ENCODE data around the gene SCGB1D2. TPM values are rescaled to one million over a fixed set of nuclear protein-coding genes. Genes with fewer than 3 reads are reported as not detected.

SCGB1D2 gene
- total and polyA plus RNA-seq, 7 experiments from 2014 or later: not detected

DNA sequence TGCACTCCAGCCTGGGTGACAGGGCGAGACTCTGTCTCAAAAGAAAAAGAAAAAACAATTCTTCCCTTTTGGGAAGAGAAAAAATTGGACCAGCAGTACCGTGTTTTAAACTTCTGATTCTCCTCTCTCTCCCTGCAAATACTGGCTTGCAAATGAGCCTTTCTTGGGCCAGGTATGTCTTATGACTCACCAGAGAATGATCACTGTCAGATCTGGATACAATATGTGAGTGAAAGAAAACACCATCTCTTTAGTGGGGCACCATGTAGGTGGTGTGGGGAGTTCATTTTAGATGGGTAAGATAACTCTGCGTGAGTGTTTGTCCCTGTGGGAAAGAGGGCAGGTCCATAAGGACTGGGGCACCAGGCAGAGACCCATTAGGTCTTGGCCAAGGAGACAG is 25.5 kb downstream of the SCGB1D2 start:
- ChIA-PET CTCF (no interaction called here), POLR2A (no interaction called here)
- H3K27me3 ChIP-seq (ENCODE audit: control insufficient read depth in 2 of 2, insufficient read depth in 2 of 2, low read length in 2 of 2): no peaks in the 10 kb centered on the region
- ATAC-seq: no peak
- intact Hi-C loops (cut with micrococcal nuclease): no loop called here
- H3K4me3 ChIP-seq (ENCODE audit: low read length): no peak overlapping the region
- H3K9me3 Mint-ChIP-seq: no peaks in the 10 kb centered on the region
- H3K4me1 ChIP-seq (ENCODE audit: control insufficient read depth in 2 of 2, insufficient read depth in 2 of 2, low read length in 2 of 2): no peaks in the 10 kb centered on the region
- H3K36me3 ChIP-seq (ENCODE audit: control insufficient read depth in 2 of 3, insufficient read depth in 3 of 3, low read length in 3 of 3): no peaks in the 10 kb centered on the region
- H3K27me3 Mint-ChIP-seq: peaks cover 6 to 28% (median 16%) of the 10 kb centered on the region in 5 donors
- H3K36me3 Mint-ChIP-seq: no peaks in the 10 kb centered on the region
- no peak overlapping the region for H3K27ac ChIP-seq (ENCODE audit: low read depth, low read length)
- no peak overlapping the region for H3K4me3 Mint-ChIP-seq
- DNase-seq: no peak
- peaks cover 0 to 7% (median 0%) of the 10 kb centered on the region in 7 donors for H3K4me1 Mint-ChIP-seq
- H3K27ac Mint-ChIP-seq: no peak overlapping the region
- H3K9me3 ChIP-seq (ENCODE audit: control insufficient read depth in 2 of 3, low read length in 3 of 3): no peaks in the 10 kb centered on the region

DNA sequence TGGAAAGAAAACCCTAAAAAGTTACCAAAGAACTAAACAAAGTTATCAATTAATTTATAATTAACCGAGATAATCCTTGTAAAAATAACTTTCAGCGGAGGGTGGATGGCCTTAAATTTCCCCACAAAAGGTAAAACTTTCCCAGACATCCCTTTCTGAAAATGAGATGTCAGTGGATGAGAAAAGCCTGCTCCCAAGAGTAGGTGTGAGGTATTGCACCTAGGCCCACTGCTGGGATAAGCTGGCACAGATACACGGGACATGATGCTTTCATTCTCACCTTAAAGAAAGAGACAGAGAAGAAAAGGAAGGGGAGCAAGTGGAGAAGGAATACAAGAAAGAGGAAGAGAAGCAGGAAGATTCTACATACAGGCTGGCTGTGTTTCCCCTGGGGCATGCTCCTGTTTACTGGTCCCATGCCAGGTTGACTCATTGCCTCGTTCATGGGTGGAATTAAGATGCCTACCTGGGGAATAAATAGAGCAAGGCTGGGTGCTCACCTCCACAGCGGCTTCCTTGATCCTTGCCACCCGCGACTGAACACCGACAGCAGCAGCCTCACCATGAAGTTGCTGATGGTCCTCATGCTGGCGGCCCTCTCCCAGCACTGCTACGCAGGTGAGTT is 27.7 kb downstream of the SCGB1D2 start, which contains the start of gene SCGB2A2:
TSS of gene SCGB2A2 (plus strand) at position 505 of the 625 bp plus-strand sequence. CDS start at position 564, 59 bp downstream.
- H3K27me3 ChIP-seq (ENCODE audit: control insufficient read depth in 2 of 2, insufficient read depth in 2 of 2, low read length in 2 of 2): no peaks in the 10 kb centered on the region
- H3K4me1 ChIP-seq (ENCODE audit: control insufficient read depth in 2 of 2, insufficient read depth in 2 of 2, low read length in 2 of 2): no peaks in the 10 kb centered on the region
- DNase-seq (no peak), ATAC-seq (no peak)
- H3K36me3 Mint-ChIP-seq: no peaks in the 10 kb centered on the region
- CTCF ChIA-PET: no interaction called here
- no peak within 1 kb of the TSS for H3K27ac ChIP-seq (ENCODE audit: low read depth, low read length)
- no peaks in the 10 kb centered on the region for H3K4me1 Mint-ChIP-seq
- H3K27me3 Mint-ChIP-seq: peaks cover 6 to 13% (median 12%) of the 10 kb centered on the region in 5 donors
- intact Hi-C loops (cut with micrococcal nuclease): no loop called here
- no peaks in the 10 kb centered on the region for H3K36me3 ChIP-seq (ENCODE audit: control insufficient read depth in 2 of 3, insufficient read depth in 3 of 3, low read length in 3 of 3)
- H3K4me3 Mint-ChIP-seq: no peak within 1 kb of the TSS
- no peak within 1 kb of the TSS for H3K27ac Mint-ChIP-seq
- no peak within 1 kb of the TSS for H3K4me3 ChIP-seq (ENCODE audit: low read length)
- no peaks in the 10 kb centered on the region for H3K9me3 Mint-ChIP-seq
- POLR2A ChIA-PET: no interaction called here
- H3K9me3 ChIP-seq (ENCODE audit: control insufficient read depth in 2 of 3, low read length in 3 of 3): no peaks in the 10 kb centered on the region

DNA sequence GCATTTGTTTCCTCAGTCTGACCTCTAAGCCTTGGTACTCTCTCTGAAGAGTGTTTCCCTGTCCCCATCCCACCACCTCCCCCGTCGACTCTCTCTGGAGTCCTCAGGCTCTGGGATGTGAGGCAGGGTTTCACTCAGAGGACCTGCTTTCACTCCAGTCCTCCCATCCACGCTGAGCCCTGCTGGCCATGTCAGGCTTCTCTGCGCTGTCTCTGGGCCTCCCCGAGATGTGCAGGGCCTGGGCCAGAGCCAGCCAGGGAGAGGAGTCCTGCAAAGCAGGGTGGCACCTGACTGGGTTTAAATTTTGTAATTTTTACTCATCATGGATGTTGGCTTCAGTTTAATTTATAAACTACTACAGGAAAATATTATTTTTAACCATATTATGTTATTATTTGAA is 31.2 kb downstream of the SCGB1D2 start:
- Histone ChIP-seq H3K9me3 (ENCODE audit: control insufficient read depth in 2 of 3, low read length in 3 of 3) (no peaks in the 10 kb centered on the region), H3K27ac (ENCODE audit: low read depth, low read length) (no peak overlapping the region), H3K4me1 (ENCODE audit: control insufficient read depth in 2 of 2, insufficient read depth in 2 of 2, low read length in 2 of 2) (no peaks in the 10 kb centered on the region), H3K4me3 (ENCODE audit: low read length) (no peak overlapping the region), H3K27me3 (ENCODE audit: control insufficient read depth in 2 of 2, insufficient read depth in 2 of 2, low read length in 2 of 2) (no peaks in the 10 kb centered on the region), H3K36me3 (ENCODE audit: control insufficient read depth in 2 of 3, insufficient read depth in 3 of 3, low read length in 3 of 3) (no peaks in the 10 kb centered on the region)
- ChIA-PET CTCF (no interaction called here), POLR2A (no interaction called here)
- Mint-ChIP-seq H3K9me3 (peaks cover 0 to 1% (median 0%) of the 10 kb centered on the region in 11 donors), H3K27ac (no peak overlapping the region), H3K4me1 (no peaks in the 10 kb centered on the region), H3K36me3 (no peaks in the 10 kb centered on the region), H3K27me3 (peaks cover 4 to 7% (median 6%) of the 10 kb centered on the region in 5 donors), H3K4me3 (no peak overlapping the region)
- intact Hi-C loops (cut with micrococcal nuclease): no loop called here
- no peak for ATAC-seq
- DNase-seq: no peak

DNA sequence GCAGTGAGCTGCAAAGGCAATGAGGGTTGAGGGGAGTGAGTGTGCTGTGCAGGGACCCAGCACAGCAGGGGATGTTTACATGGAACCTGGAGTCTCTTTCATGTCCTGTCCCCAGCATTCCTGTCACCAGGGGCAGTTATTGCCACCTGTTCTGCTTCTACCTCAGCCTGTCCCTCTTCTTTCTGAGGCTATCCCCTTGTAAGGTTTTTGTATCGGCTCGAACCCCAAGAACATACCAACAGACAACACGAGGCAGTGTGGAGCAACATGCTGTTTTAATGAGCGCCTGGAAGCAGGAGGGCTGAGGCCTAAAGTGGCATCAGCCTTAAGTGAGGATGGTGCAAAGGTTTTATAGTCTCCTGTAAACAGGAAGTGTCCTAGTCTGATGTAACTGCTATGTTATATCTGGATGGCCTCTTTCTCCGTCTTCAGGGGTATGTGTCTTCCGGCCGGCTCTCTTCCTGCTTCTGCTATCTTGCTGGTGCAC is 31.8 kb downstream of the SCGB1D2 start:
- no peak for DNase-seq
- no peak for ATAC-seq
- Mint-ChIP-seq H3K4me3 (no peak overlapping the region), H3K4me1 (no peaks in the 10 kb centered on the region), H3K27ac (no peak overlapping the region), H3K9me3 (peaks cover 0 to 1% (median 0%) of the 10 kb centered on the region in 11 donors), H3K36me3 (no peaks in the 10 kb centered on the region), H3K27me3 (peaks cover 0 to 6% (median under 1%) of the 10 kb centered on the region in 5 donors)
- H3K36me3 ChIP-seq (ENCODE audit: control insufficient read depth in 2 of 3, insufficient read depth in 3 of 3, low read length in 3 of 3): no peaks in the 10 kb centered on the region
- H3K9me3 ChIP-seq (ENCODE audit: control insufficient read depth in 2 of 3, low read length in 3 of 3): no peaks in the 10 kb centered on the region
- H3K4me3 ChIP-seq (ENCODE audit: low read length): no peak overlapping the region
- ChIA-PET POLR2A (no interaction called here), CTCF (no interaction called here)
- H3K27ac ChIP-seq (ENCODE audit: low read depth, low read length): no peak overlapping the region
- no peaks in the 10 kb centered on the region for H3K4me1 ChIP-seq (ENCODE audit: control insufficient read depth in 2 of 2, insufficient read depth in 2 of 2, low read length in 2 of 2)
- no peaks in the 10 kb centered on the region for H3K27me3 ChIP-seq (ENCODE audit: control insufficient read depth in 2 of 2, insufficient read depth in 2 of 2, low read length in 2 of 2)
- intact Hi-C loops (cut with micrococcal nuclease): no loop called here

DNA sequence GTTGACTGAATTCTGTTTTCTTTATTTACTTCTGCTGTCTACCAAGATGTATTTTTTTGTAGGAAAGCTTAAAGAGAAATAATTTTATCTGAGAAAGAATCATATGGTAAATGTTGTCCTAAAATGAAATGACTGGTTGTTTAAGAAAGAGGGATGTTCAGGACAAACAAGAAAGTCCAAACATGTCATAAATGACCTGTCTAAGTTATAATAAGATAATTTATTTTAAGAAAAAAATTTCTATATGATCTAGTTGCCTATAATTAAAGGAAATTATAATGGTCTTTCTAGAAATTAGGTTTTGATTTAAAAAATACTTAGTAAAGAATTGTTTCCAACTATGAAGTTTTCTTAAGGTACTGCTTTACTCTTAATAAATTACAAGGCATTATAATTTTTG is 38.4 kb downstream of the SCGB1D2 start:
- no peak overlapping the region for H3K27ac ChIP-seq (ENCODE audit: low read depth, low read length)
- Mint-ChIP-seq H3K4me3 (no peak overlapping the region), H3K9me3 (peaks cover 0 to 1% (median 0%) of the 10 kb centered on the region in 11 donors), H3K36me3 (peaks cover 0 to 3% (median 0%) of the 10 kb centered on the region in 5 donors), H3K27me3 (peaks cover 3 to 10% (median 5%) of the 10 kb centered on the region in 5 donors), H3K27ac (no peak overlapping the region), H3K4me1 (no peaks in the 10 kb centered on the region)
- H3K4me1 ChIP-seq (ENCODE audit: control insufficient read depth in 2 of 2, insufficient read depth in 2 of 2, low read length in 2 of 2): no peaks in the 10 kb centered on the region
- CTCF ChIA-PET: no interaction called here
- no peak for DNase-seq
- H3K9me3 ChIP-seq (ENCODE audit: control insufficient read depth in 2 of 3, low read length in 3 of 3): no peaks in the 10 kb centered on the region
- H3K4me3 ChIP-seq (ENCODE audit: low read length): no peak overlapping the region
- no peaks in the 10 kb centered on the region for H3K36me3 ChIP-seq (ENCODE audit: control insufficient read depth in 2 of 3, insufficient read depth in 3 of 3, low read length in 3 of 3)
- intact Hi-C loops (cut with micrococcal nuclease): no loop called here
- POLR2A ChIA-PET: no interaction called here
- no peak for ATAC-seq
- H3K27me3 ChIP-seq (ENCODE audit: control insufficient read depth in 2 of 2, insufficient read depth in 2 of 2, low read length in 2 of 2): no peaks in the 10 kb centered on the region

Other genes with a start within 250 kb of the SCGB1D2 start
- gene INCENP, start 118.2 kb upstream of the SCGB1D2 start, total RNA-seq: 100 to 1,000 TPM in 1 of 5 experiments, 10 to 100 TPM in 4; 18.6 to 124 (median 25.6) TPM
- 1 to 10 TPM; 2.8 to 4.0 TPM for gene INCENP, start 118.2 kb upstream of the SCGB1D2 start, polyA plus RNA-seq
- not detected for gene SCGB1D1, start 52.0 kb upstream of the SCGB1D2 start, total RNA-seq
- gene SCGB1D1, start 52.0 kb upstream of the SCGB1D2 start, polyA plus RNA-seq: not detected
- gene SCGB2A1, start 33.6 kb upstream of the SCGB1D2 start, total RNA-seq: not detected
- gene SCGB2A1, start 33.6 kb upstream of the SCGB1D2 start, polyA plus RNA-seq: not detected
- not detected for gene SCGB2A2, start 27.9 kb downstream of the SCGB1D2 start, total RNA-seq
- not detected for gene SCGB2A2, start 27.9 kb downstream of the SCGB1D2 start, polyA plus RNA-seq
- gene SCGB1D4, start 56.8 kb downstream of the SCGB1D2 start, total RNA-seq: not detected
- gene SCGB1D4, start 56.8 kb downstream of the SCGB1D2 start, polyA plus RNA-seq: not detected
- 10 to 100 TPM in 1 of 5 experiments, 1 to 10 TPM in 4; 2.1 to 10.6 (median 4.3) TPM for gene ASRGL1, start 95.2 kb downstream of the SCGB1D2 start, total RNA-seq
- gene ASRGL1, start 95.2 kb downstream of the SCGB1D2 start, polyA plus RNA-seq: 1 to 10 TPM; 3.1 to 4.2 TPM
- not detected for gene SCGB1A1, start 176.8 kb downstream of the SCGB1D2 start, total RNA-seq
- not detected for gene SCGB1A1, start 176.8 kb downstream of the SCGB1D2 start, polyA plus RNA-seq

All from naive thymus-derived CD4-positive, alpha-beta T cell (primary cell).